Body of pancreas (tissue), 4 donors: Measurements from ENCODE around the gene SEMA6C.

Experiments used
- POLR2A ChIP-seq, 3 donors: fragments of 450-650 bp; IDR thresholded peaks; one replicate each; pipeline ENCODE4 v1.6.1; 2016; ENCODE audit warnings: antibody characterized with exemption in 3 of 3, mild to moderate bottlenecking in 2 of 3
- TF ChIP-seq, protein P1 (sequence below), 7 experiments: fragments of 450-650 bp in 4 of 7; fragments of 200-600 bp in 3 of 7; sonication (generic) in 3 of 7; IDR thresholded peaks; one replicate each; pipeline ENCODE4 v1.5.1; 2016 to 2019; ENCODE audit warnings: antibody characterized with exemption in 7 of 7

DNA sequence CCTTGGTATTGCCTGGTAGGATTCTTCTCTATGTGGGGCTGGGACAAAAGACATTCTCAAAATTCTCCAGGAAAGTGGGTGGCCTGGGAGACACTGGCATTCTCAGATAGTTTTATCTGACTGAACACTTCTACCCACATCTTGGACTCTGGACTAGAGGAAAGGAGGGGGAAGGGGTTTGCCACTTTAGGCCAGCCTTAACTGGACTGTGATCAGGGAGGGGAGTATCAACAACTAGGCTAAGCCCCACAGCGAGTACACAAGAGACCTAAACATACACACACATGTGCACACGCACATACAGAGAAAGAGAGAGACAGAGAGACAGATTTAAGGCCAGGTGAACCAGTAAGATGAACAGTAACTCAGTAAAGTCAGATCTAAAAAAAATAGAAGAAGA lies 1.2 kb upstream of the SEMA6C start:
- no peak for TF ChIP-seq POLR2A (IDR thresholded peaks at IDR 0.05)
- TF ChIP-seq, protein P1, sequence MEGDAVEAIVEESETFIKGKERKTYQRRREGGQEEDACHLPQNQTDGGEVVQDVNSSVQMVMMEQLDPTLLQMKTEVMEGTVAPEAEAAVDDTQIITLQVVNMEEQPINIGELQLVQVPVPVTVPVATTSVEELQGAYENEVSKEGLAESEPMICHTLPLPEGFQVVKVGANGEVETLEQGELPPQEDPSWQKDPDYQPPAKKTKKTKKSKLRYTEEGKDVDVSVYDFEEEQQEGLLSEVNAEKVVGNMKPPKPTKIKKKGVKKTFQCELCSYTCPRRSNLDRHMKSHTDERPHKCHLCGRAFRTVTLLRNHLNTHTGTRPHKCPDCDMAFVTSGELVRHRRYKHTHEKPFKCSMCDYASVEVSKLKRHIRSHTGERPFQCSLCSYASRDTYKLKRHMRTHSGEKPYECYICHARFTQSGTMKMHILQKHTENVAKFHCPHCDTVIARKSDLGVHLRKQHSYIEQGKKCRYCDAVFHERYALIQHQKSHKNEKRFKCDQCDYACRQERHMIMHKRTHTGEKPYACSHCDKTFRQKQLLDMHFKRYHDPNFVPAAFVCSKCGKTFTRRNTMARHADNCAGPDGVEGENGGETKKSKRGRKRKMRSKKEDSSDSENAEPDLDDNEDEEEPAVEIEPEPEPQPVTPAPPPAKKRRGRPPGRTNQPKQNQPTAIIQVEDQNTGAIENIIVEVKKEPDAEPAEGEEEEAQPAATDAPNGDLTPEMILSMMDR (IDR thresholded peaks at IDR 0.05): no peak
